Measurements from ENCODE around the gene DNAJC21. TPM values are rescaled to one million over a fixed set of nuclear protein-coding genes. Genes with fewer than 3 reads are reported as not detected.
A peak's percentile ranks its signal among the peaks of the same experiment; 100 is the strongest.

The DNAJC21 gene
- total and polyA plus RNA-seq, 2 of the 4 experiments (the other 2 are of a cell fraction): 8.8 to 12.7 TPM

DNA sequence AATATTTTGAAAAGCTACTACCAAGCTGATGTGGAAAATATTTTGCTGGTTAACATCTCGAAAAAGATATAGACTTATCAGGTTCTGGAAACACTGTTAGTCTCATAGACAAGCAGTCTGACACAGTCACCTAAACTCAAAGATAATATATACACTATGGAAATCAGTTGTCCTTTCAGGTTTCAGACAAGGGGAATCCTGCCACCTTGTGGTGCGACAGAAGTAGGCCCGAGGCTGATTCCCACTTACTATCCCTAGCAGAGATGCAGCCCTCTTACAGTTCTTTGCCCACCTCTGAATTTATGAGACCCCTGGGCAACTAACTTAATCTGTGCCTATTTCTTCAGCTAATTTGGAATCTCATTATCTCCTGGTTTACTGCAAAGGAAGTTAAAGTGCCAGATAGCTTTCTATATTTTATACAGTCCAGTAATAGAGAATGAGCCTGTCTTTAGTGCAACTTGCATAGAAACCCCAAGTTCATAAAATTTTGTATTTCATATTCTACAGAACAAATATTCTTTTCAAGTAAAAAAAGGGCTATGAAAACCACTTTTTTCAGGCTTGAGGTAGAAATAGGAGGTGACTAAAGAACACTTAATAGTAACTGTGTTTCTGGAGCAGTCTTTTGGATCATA, 31.0 kb upstream of the DNAJC21 start:
- ChIA-PET POLR2A (ENCODE audit: unreplicated experiment) (interaction anchor here (0.6 kb wide), 1 partner anchor 375 kb away, joined by 3 read pairs; no protein-coding TSS in a partner anchor), CTCF (interaction anchor here (0.7 to 1.6 kb wide), 9 partner anchors 26 to 423 kb away, joined by 3 to 13 read pairs (median 3); no protein-coding TSS in a partner anchor)
- no peak overlapping the region for H3K56ac ChIP-seq (ENCODE audit: extremely low read depth, insufficient read depth, low read length)
- no peaks in the 10 kb centered on the region for H3K9me3 ChIP-seq (ENCODE audit: control insufficient read depth, insufficient read depth, low read length)
- dilution Hi-C loops (cut with HindIII; ENCODE audit: low sequenced_read_pairs, unreplicated experiment) (no loop called here), intact Hi-C loops (cut with micrococcal nuclease) (loop anchor here (1.0 to 5.0 kb wide), 5 partner anchors 56 to 424 kb away; no protein-coding TSS in a partner anchor), in situ Hi-C loops (cut with MboI; ENCODE audit: low sequenced_read_pairs) (loop anchor here (25.0 kb wide), 1 partner anchor 911 kb away; the partner anchor contains the start of gene SLC45A2)
- no peaks in the 10 kb centered on the region for H3K79me1 ChIP-seq (ENCODE audit: low read depth in 1 of 2, low read length in 2 of 2)
- no peaks in the 10 kb centered on the region for H4K20me1 ChIP-seq (ENCODE audit: insufficient read depth, low read length)
- no peak overlapping the region for H2BK20ac ChIP-seq (ENCODE audit: low read depth, low read length)
- H4K91ac ChIP-seq (ENCODE audit: insufficient read depth, low read depth, low read length): no peak overlapping the region
- H2BK5ac ChIP-seq (ENCODE audit: low read depth, low read length, poor library complexity, severe bottlenecking): no peak overlapping the region
- no peaks in the 10 kb centered on the region for H3K9me1 ChIP-seq (ENCODE audit: insufficient read depth, low read length)
- TF ChIP-seq BHLHE40 (IDR thresholded peaks at IDR 0.05; ENCODE audit: low read depth, low read length) (no peak), SMC3 (IDR thresholded peaks at IDR 0.05; ENCODE audit: low read depth, low read length) (peak; percentile 94), RFX5 (IDR thresholded peaks at IDR 0.05; ENCODE audit: low read depth, low read length) (no peak), FOS (IDR thresholded peaks at IDR 0.05; ENCODE audit: low read depth, low read length) (no peak), CEBPB (IDR thresholded peaks at IDR 0.05; ENCODE audit: low read depth, low read length) (no peak), RAD21 (IDR thresholded peaks at IDR 0.05; ENCODE audit: low read length) (peak; percentile 92), NFE2L2 (IDR thresholded peaks at IDR 0.05; ENCODE audit: low read depth, low read length) (no peak), RCOR1 (IDR thresholded peaks at IDR 0.05; ENCODE audit: insufficient replicate concordance, low read length) (no peak), POLR2A (IDR thresholded peaks at IDR 0.05; ENCODE audit: low read depth, low read length) (0 out of 2 replicates have a peak, but pooled peaks have one; percentile 38)
- TF ChIP-seq, protein P1, sequence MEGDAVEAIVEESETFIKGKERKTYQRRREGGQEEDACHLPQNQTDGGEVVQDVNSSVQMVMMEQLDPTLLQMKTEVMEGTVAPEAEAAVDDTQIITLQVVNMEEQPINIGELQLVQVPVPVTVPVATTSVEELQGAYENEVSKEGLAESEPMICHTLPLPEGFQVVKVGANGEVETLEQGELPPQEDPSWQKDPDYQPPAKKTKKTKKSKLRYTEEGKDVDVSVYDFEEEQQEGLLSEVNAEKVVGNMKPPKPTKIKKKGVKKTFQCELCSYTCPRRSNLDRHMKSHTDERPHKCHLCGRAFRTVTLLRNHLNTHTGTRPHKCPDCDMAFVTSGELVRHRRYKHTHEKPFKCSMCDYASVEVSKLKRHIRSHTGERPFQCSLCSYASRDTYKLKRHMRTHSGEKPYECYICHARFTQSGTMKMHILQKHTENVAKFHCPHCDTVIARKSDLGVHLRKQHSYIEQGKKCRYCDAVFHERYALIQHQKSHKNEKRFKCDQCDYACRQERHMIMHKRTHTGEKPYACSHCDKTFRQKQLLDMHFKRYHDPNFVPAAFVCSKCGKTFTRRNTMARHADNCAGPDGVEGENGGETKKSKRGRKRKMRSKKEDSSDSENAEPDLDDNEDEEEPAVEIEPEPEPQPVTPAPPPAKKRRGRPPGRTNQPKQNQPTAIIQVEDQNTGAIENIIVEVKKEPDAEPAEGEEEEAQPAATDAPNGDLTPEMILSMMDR (conservative IDR thresholded peaks at IDR 0.05; ENCODE audit: low read depth, low read length): peak; percentile 84
- H3K18ac ChIP-seq (ENCODE audit: low read depth, low read length): no peak overlapping the region
- H4K8ac ChIP-seq (ENCODE audit: low read depth in 2 of 2, low read length in 2 of 2): no peak overlapping the region
- no peak overlapping the region for H2AFZ ChIP-seq (replicated peaks; ENCODE audit: low read length, poor library complexity)
- no TSS peak for BruUV-seq (replicated peaks)
- H2AK5ac ChIP-seq (ENCODE audit: low read depth, low read length): no peak overlapping the region
- no peaks in the 10 kb centered on the region for H3K4me1 ChIP-seq (ENCODE audit: control insufficient read depth, insufficient read depth, low read length)
- H2BK120ac ChIP-seq (ENCODE audit: low read depth, low read length): no peak overlapping the region
- no peak overlapping the region for H3K9ac ChIP-seq (ENCODE audit: low read depth, low read length)
- H3K27me3 ChIP-seq (ENCODE audit: control insufficient read depth, insufficient read depth, low read length): no peaks in the 10 kb centered on the region
- H4K5ac ChIP-seq (ENCODE audit: low read depth, low read length): no peak overlapping the region
- H2BK15ac ChIP-seq (ENCODE audit: low read depth, low read length): no peak overlapping the region
- peaks cover 9% of the 10 kb centered on the region; the same call in 1 of the 2 replicates for H3K36me3 ChIP-seq (ENCODE audit: control insufficient read depth, insufficient read depth, low read length)
- H3K23ac ChIP-seq (ENCODE audit: low read depth, low read length): no peak overlapping the region
- H3K14ac ChIP-seq (replicated peaks; ENCODE audit: low read depth, low read length): no peak overlapping the region
- no CpG with 5 or more reads among the region's 3 CpGs for WGBS, 2 experiments (ENCODE audit: extremely low coverage in 2 of 2, insufficient read length in 1 of 2)
- H3K27ac ChIP-seq (ENCODE audit: insufficient read depth, low read length): no peak overlapping the region
- no peak overlapping the region for H2AK9ac ChIP-seq (replicated peaks; ENCODE audit: low read depth, low read length, poor library complexity)
- peak; percentile 90 for ATAC-seq (ENCODE audit: low read depth)
- H3K4me2 ChIP-seq (ENCODE audit: low read depth, low read length): no peak overlapping the region
- H3K4me3 ChIP-seq (ENCODE audit: insufficient read depth, low read depth, low read length): no peak overlapping the region
- no peak overlapping the region for H3K4ac ChIP-seq (ENCODE audit: low read depth, low read length)
- DNase-seq: peak; percentile 77

Data from IMR-90 (cell line).